ENCODE results near the gene SMYD2.

SMYD2 gene

DNA sequence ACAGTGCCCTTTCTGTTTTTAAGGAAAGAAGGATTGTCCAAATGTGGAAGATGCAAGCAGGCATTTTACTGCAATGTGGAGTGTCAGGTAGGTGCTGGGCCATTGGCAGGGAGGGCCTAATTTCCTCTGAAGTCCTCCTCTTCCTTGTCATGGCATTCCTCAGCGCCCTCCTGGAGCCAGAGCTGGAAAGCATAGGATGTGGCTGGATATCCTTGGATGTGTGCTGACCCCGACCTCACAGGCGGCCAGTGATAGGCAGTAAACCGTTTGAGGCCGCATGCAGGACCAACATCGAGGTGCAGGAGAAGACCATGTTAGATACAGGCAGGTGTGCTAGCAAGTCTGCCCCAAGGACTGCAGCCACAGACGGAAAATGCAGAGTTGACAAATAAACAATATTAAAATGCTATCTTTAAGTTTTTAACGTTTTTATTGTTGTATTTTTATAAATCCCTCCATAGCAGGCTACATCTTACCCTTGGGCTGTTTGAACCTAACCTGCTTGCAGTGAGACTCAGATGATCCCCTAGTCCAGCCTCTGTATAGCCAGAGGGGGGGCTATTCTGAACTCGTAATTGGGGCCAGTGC, 24.3 kb downstream of the SMYD2 start:
- TF ChIP-seq CTCF (IDR thresholded peaks at IDR 0.05; ENCODE audit: unreplicated experiment in 3 of 3) = no peak
- peaks cover 11% of the 10 kb centered on the region for H3K27me3 Mint-ChIP-seq (ENCODE audit: low read depth)
- peaks cover 2% of the 10 kb centered on the region for H3K36me3 Mint-ChIP-seq (ENCODE audit: low read depth)
- no peaks in the 10 kb centered on the region for H3K9me3 Mint-ChIP-seq
- H3K27ac Mint-ChIP-seq = no peak overlapping the region
- peaks cover 11% of the 10 kb centered on the region for H3K4me1 Mint-ChIP-seq
- H3K4me3 Mint-ChIP-seq = no peak overlapping the region

- Mint-ChIP-seq H3K4me1 (peaks cover 11% of the 10 kb centered on the region), H3K4me3 (no peak overlapping the region), H3K27ac (no peak overlapping the region), H3K9me3 (no peaks in the 10 kb centered on the region), H3K36me3 (ENCODE audit: low read depth) (no peaks in the 10 kb centered on the region), H3K27me3 (ENCODE audit: low read depth) (peaks cover 11% of the 10 kb centered on the region)
- no peak for TF ChIP-seq CTCF (IDR thresholded peaks at IDR 0.05; ENCODE audit: unreplicated experiment in 3 of 3)
Observed at GRCh38 chr1:214306269-214306668, 25.3 kb downstream of the SMYD2 start.

DNA sequence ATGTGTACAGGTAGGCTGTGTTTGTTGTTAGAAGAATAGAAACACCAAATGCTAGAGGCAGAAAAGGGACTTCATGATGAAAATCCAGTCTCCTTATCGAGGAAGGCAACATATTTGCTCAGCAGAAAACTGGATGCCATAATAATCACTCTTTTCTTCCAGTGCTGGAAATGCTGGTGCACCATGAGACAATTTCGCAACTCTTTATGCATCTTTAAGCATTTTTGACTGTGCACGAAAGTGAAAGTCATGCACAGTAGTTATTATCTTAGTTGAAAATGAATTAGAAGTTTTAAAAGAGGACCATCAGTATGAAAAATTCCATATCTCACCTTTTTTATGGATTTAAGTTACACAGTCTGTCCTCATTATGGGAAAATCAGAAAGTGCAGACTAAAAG, 29.1 kb downstream of the SMYD2 start:
- peaks cover 2% of the 10 kb centered on the region for H3K36me3 Mint-ChIP-seq (ENCODE audit: low read depth)
- no peak for TF ChIP-seq CTCF (IDR thresholded peaks at IDR 0.05; ENCODE audit: unreplicated experiment in 3 of 3)
- no peak overlapping the region for H3K27ac Mint-ChIP-seq
- peaks cover 11% of the 10 kb centered on the region for H3K27me3 Mint-ChIP-seq (ENCODE audit: low read depth)
- peaks cover 13% of the 10 kb centered on the region for H3K4me1 Mint-ChIP-seq
- H3K9me3 Mint-ChIP-seq = no peaks in the 10 kb centered on the region
- H3K4me3 Mint-ChIP-seq = no peak overlapping the region

DNA sequence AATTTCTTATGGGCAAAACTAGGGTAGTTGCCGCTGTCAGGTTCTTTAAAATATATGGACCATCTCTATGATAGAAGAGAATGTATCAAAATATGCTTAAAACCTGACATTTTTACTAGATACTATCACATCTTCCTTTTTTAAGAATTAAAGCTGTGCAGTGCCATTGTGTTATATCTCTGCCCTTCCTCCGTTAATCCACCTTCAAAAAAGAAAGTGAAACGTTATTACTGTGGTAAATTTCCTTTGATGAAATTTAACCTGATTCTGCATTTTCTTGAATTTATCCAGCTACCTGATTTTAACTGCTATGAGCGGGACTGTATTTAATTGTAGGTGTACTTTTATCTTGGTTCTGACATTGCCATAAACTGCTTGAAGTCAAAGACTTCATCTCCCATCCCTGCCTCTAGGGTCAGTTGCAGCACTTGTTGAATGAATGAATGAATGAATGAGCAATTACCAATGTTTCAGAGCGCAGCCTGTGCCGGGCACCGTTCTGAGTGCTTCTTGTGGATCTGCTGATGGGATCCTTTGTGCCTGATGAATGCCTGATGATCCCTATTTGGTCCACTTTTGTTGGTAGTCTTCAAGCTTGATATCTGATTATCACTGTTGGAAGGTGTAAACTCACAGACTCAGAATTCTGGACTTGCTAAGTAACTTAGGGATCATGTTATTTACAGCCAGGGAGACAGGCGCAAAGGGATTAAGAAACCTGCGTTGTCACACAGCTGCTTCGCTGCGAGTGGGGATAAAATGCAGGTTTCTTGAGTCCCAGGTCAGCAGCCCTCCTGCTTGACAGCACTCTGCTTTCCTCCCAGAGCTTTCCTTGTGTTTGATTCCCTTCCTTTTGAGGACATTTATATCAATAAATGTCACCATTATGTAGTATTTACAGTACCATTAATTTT, 30.1 kb downstream of the SMYD2 start:
- peaks cover 13% of the 10 kb centered on the region for H3K4me1 Mint-ChIP-seq
- no peak overlapping the region for H3K4me3 Mint-ChIP-seq
- no peak overlapping the region for H3K27ac Mint-ChIP-seq
- TF ChIP-seq CTCF (IDR thresholded peaks at IDR 0.05; ENCODE audit: unreplicated experiment in 3 of 3) = no peak
- H3K9me3 Mint-ChIP-seq = no peaks in the 10 kb centered on the region
- H3K27me3 Mint-ChIP-seq (ENCODE audit: low read depth) = peaks cover 11% of the 10 kb centered on the region
- peaks cover 8% of the 10 kb centered on the region for H3K36me3 Mint-ChIP-seq (ENCODE audit: low read depth)

DNA sequence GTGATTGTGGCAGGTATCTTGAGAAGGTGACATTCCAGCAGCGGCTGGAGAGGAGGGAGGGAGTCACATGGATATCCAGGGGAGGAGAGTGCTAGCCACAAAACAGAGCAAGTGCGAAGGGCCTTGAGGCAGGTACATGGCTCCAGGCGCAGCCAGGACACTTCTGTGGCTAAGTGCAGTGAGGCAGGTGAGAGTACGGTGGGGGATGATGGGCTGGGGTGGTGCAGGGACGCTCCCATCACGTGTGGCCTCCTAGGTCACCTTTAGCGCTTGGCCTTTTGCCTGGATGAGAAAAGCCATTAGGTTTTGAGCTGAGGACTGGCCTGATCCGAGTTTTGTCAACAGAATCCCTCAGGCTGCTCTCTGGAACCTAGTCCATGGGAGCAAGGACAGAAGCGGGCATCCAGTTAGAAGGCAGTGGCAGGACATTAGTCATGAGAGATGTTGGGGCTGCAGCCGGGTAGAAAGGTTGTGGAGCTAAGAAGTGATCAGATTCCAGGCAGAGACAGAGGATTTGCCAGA, 31.6 kb downstream of the SMYD2 start:
- TF ChIP-seq CTCF (IDR thresholded peaks at IDR 0.05; ENCODE audit: unreplicated experiment in 3 of 3) = no peak
- peaks cover 11% of the 10 kb centered on the region for H3K27me3 Mint-ChIP-seq (ENCODE audit: low read depth)
- peaks cover 13% of the 10 kb centered on the region for H3K36me3 Mint-ChIP-seq (ENCODE audit: low read depth)
- H3K9me3 Mint-ChIP-seq = no peaks in the 10 kb centered on the region
- H3K27ac Mint-ChIP-seq = no peak overlapping the region
- no peak overlapping the region for H3K4me3 Mint-ChIP-seq
- H3K4me1 Mint-ChIP-seq = peaks cover 13% of the 10 kb centered on the region
